ENCODE results near the gene PRKCE. TPM values are rescaled to one million over a fixed set of nuclear protein-coding genes. Genes with fewer than 3 reads are reported as not detected.

PRKCE gene
- total and polyA plus RNA-seq, 2 of the 8 experiments (the other 6 are each of a cell fraction or from before 2014, with no cell fraction given): 0.54 to 2.1 TPM

GRCh38 chr2:45606796-45607195, 44.7 kb upstream of the PRKCE start (continued):
- no peak for TF ChIP-seq CBX8 (IDR thresholded peaks at IDR 0.05; ENCODE audit: borderline replicate concordance, low read depth, low read length)
- TF ChIP-seq MAX (IDR thresholded peaks at IDR 0.05): no peak
- no peak for TF ChIP-seq JUND (IDR thresholded peaks at IDR 0.05; ENCODE audit: low read length)
- no peak for TF ChIP-seq POLR2A (IDR thresholded peaks at IDR 0.05; ENCODE audit: control extremely low read depth in 1 of 2, low read depth in 2 of 2, low read length in 2 of 2)
